Smooth muscle cell of the brain vasculature (primary cell): ENCODE results near the gene TMEM30B.
"Not testable (repeated sequence)": the region's sequence is repeated elsewhere in the genome, so short reads cannot be mapped to it uniquely, and the experiment has no call there.

Experiments
- DNase-seq: peaks from one replicate; pipeline ENCODE4 v3.0.0-alpha.2; 2012; ENCODE audit warnings: low read depth, low spot score

Gene TMEM30B, protein sequence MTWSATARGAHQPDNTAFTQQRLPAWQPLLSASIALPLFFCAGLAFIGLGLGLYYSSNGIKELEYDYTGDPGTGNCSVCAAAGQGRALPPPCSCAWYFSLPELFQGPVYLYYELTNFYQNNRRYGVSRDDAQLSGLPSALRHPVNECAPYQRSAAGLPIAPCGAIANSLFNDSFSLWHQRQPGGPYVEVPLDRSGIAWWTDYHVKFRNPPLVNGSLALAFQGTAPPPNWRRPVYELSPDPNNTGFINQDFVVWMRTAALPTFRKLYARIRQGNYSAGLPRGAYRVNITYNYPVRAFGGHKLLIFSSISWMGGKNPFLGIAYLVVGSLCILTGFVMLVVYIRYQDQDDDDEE

GRCh38 chr14:61281186-61281947 is at the start of gene TMEM30B:
TSS of gene TMEM30B (minus strand) at chr14:61281338. CDS start at chr14:61281147, 191 bp downstream.
- no peak for DNase-seq

GRCh38 chr14:61330511-61330910 is 49.4 kb upstream of the TMEM30B start:
- DNase-seq, result no peak

GRCh38 chr14:61329478-61330051 is 48.4 kb upstream of the TMEM30B start:
- DNase-seq, result no peak

- DNase-seq, result no peak
These were observed 47.6 kb upstream of the TMEM30B start for GRCh38 chr14:61328626-61329262.

- DNase-seq, result no peak
These were observed 45.7 kb upstream of the TMEM30B start for GRCh38 chr14:61326847-61327246.

DNA sequence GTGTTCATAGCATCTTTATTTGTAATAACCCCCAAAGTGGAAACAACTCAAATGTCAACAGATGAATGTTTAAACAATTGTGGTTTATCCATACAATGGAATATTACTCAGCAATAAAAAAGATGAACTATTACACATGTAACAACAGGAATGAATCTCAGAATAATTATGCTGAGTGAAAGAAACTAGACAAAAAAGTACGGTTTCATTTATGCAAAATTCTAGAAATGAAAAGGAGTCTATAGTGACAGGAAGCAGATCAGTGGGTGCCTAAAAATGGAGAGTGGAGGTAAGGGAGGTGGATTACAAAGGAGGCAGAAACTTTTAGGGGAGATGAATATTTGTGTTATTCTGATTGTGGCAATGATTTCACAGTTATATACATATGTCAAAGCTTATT is 45.0 kb upstream of the TMEM30B start:
- no peak for DNase-seq

- no peak for DNase-seq
These were observed 44.0 kb upstream of the TMEM30B start for GRCh38 chr14:61325166-61325565.

DNA sequence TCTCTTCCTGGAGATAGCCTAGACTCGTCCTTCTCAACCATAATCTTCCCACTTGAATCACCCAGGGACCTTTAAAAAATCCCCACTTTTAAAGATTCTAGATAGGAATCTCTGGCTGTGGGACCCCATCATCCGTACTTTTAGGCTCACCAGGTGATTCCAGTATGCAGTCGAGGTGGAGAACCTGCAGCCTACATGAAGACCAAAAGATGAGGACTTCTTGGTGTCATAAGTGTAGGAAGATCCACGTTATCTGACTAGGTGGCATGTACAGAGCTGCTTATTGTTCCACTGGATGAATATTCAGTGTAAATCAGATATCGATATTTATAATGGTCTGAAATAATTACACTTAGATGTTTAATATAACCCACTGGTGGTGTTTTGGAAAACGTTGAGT is 42.8 kb upstream of the TMEM30B start:
- no peak for DNase-seq

GRCh38 chr14:61322799-61323290 is 41.7 kb upstream of the TMEM30B start:
- DNase-seq, result no peak

DNA sequence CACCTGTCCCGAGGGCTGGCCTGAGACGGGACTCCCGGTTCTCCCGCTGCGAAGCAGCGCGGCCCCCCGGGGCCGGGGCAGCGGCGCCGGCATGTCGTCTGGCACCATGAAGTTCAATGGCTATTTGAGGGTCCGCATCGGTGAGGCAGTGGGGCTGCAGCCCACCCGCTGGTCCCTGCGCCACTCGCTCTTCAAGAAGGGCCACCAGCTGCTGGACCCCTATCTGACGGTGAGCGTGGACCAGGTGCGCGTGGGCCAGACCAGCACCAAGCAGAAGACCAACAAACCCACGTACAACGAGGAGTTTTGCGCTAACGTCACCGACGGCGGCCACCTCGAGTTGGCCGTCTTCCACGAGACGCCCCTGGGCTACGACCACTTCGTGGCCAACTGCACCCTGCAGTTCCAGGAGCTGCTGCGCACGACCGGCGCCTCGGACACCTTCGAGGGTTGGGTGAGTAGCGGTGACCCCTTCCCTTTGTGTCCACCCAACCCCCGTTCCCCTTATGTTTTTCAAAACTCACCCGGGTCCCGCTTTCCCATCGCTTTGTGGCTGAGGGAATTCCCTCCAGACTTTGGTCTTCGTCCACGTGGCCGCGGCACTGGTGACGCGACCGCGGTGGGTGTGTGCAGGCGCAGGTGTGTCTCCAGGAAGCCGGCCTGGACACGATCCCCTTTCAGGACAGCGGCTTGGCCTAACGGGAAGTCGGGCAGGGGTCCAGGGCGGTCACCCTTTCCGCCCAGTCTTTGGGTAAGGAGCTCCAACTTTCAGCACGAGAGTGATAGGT is 41.1 kb upstream of the TMEM30B start:
- DNase-seq, result no peak

DNA sequence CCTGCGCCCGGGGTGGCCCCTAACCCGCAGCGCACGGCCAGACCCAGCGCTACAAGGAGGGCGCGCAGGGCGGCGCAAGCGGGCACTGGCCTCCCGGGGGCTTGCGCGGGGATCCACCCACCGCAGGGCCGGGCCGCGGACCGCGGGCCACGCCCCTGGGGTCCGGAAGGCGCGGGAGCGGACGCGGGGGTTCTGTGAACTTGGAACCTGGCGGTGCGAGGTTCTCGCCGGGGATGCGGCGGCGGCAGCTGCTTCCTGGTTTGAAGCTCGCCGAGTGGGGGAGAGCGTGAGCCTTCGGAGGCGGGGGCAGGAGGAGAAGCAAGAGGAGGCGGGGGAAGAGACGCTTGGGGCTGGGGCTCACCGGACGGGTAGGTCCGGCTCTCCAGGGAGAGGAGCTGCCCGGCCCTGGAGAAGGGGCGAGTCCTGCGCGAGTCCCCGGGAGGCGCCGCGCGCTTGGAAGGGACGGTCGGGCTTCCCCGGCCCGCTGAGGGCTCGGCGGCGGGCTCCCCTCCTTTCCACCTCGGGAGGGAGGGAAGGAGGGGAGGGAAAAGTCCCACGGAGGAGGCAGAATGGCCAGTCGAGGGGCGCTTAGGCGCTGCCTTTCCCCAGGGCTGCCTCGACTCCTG is 40.4 kb upstream of the TMEM30B start, which contains the start of gene PRKCH:
TSS of gene PRKCH (plus strand) at position 195 of the 626 bp plus-strand sequence. CDS start 523 bp downstream, outside the sequence.
- peak; percentile 18 for DNase-seq

GRCh38 chr14:61320806-61321384 is 39.8 kb upstream of the TMEM30B start:
- DNase-seq, result no peak

DNA sequence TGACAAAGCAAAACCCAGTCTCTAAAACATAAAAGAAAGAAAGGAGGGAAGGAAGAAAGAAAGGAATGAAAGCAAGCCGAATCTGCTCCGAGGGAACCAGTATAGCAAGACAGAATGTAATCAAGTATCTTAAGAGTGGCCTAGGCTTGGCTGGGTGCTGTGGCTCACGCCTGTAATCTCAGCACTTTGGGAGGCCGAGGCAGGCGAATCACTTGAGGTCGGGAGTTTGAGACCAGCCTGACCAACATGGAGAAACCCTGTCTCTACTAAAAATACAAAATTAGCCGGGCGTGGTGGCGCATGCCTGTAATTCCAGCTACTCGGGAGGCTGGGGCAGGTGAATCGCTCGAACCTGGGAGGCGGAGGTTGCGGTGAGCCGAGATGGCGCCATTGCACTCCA is 39.0 kb upstream of the TMEM30B start:
- DNase-seq, result not testable (repeated sequence)

DNA sequence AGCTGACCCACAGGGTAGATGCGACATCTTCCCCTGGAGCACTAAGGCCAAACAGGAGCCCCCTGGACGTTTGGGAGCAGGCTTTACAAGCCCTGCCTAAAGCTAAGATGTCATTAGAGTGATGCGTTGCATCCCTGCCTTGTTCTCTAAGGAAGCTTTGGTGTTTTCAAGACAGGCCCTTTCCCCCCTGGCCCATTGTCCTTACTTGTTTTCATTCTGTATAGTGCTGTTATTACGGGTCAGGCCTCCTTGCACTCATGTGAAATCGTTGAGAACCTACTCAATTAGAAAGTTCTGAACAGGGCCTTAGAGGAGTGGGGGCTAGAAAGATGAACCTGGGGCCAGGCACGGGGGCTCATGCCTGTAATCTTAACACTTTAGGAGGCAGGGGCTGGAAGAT is 38.6 kb upstream of the TMEM30B start:
- DNase-seq, result no peak

- no peak for DNase-seq
These were observed 37.9 kb upstream of the TMEM30B start for GRCh38 chr14:61319086-61319485.

GRCh38 chr14:61315313-61315712 is 34.2 kb upstream of the TMEM30B start:
- no peak for DNase-seq

- not testable (repeated sequence) for DNase-seq
These were observed 27.6 kb upstream of the TMEM30B start for GRCh38 chr14:61308701-61309100.

- DNase-seq, result no peak
These were observed 27.1 kb upstream of the TMEM30B start for GRCh38 chr14:61308198-61308597.

DNA sequence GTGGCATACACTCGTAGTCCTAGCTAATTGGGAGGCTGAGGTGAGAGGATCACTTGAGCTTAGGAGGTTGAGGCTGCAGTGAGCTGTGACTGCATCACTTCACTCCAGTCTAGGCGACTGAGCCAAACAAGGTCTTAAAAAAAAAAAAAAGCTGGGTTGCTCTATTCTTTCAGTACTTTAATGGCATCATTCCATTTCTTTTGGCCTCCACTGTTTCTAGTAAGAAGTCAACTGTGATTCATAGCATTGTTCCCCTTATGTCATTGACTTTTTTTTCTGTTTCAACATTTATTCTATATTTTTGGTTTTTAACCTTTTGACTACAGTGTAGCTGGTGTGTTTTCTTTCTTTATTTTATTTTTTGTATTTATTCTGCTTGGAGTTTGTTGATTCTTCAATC is 23.6 kb upstream of the TMEM30B start:
- no peak for DNase-seq

- no peak for DNase-seq
These were observed 19.6 kb upstream of the TMEM30B start for GRCh38 chr14:61300754-61301153.
